ENCODE results near the gene MEAF6. TPM values are rescaled to one million over a fixed set of nuclear protein-coding genes. Genes with fewer than 3 reads are reported as not detected.

MEAF6 gene
- total RNA-seq, 1 experiment from 2014 or later: 72.0 TPM

GRCh38 chr1:37481289-37482003 is 33.1 kb downstream of the MEAF6 start:
- TF ChIP-seq CTCF (IDR thresholded peaks at IDR 0.05; ENCODE audit: unreplicated experiment): no peak
- ChIA-PET POLR2A (interaction anchor here (0.7 to 1.5 kb wide), 4 partner anchors 10 to 508 kb away, joined by 3 to 4 read pairs (median 4); partner anchors contain the start of gene SF3A3), CTCF (interaction anchor here (0.6 to 1.5 kb wide), 3 partner anchors 15 to 1113 kb away, joined by 3 to 6 read pairs (median 5); no protein-coding TSS in a partner anchor)
- H3K27ac Mint-ChIP-seq (ENCODE audit: low read depth, unreplicated experiment): peak overlapping the region; percentile 84
- peak; percentile 18 for DNase-seq (ENCODE audit: unreplicated experiment)
- intact Hi-C loops (cut with micrococcal nuclease): no loop called here
- H3K36me3 Mint-ChIP-seq (ENCODE audit: insufficient read depth, unreplicated experiment): peaks cover 94% of the 10 kb centered on the region
- H3K27me3 Mint-ChIP-seq (ENCODE audit: insufficient read depth, unreplicated experiment): no peaks in the 10 kb centered on the region
- peaks cover 34% of the 10 kb centered on the region for H3K4me1 Mint-ChIP-seq (ENCODE audit: insufficient read depth, unreplicated experiment)
- H3K9me3 Mint-ChIP-seq (ENCODE audit: unreplicated experiment): no peaks in the 10 kb centered on the region
- H3K4me3 Mint-ChIP-seq (ENCODE audit: unreplicated experiment): no peak overlapping the region
- BruUV-seq (replicated peaks): no TSS peak

- intact Hi-C loops (cut with micrococcal nuclease): no loop called here
- Mint-ChIP-seq H3K36me3 (ENCODE audit: insufficient read depth, unreplicated experiment) (peaks cover 98% of the 10 kb centered on the region), H3K9me3 (ENCODE audit: unreplicated experiment) (no peaks in the 10 kb centered on the region), H3K27me3 (ENCODE audit: insufficient read depth, unreplicated experiment) (no peaks in the 10 kb centered on the region), H3K4me3 (ENCODE audit: unreplicated experiment) (peak overlapping the region; percentile 89), H3K27ac (ENCODE audit: low read depth, unreplicated experiment) (peak overlapping the region; percentile 93), H3K4me1 (ENCODE audit: insufficient read depth, unreplicated experiment) (peaks cover 39% of the 10 kb centered on the region)
- no TSS peak for BruUV-seq (replicated peaks)
- CTCF ChIA-PET: interaction anchor here (0.6 to 1.5 kb wide), 2 partner anchors 27 to 1112 kb away, joined by 3 to 6 read pairs; no protein-coding TSS in a partner anchor
- peak; percentile 6 for DNase-seq (ENCODE audit: unreplicated experiment)
- POLR2A ChIA-PET: interaction anchor here (0.7 to 1.2 kb wide), 3 partner anchors 15 to 509 kb away, joined by 3 to 4 read pairs (median 4); partner anchors contain the start of gene SF3A3
- no peak for TF ChIP-seq CTCF (IDR thresholded peaks at IDR 0.05; ENCODE audit: unreplicated experiment)
Measured at GRCh38 chr1:37480581-37481288, 33.8 kb downstream of the MEAF6 start.

- H3K9me3 Mint-ChIP-seq (ENCODE audit: unreplicated experiment): no peaks in the 10 kb centered on the region
- peaks cover 39% of the 10 kb centered on the region for H3K4me1 Mint-ChIP-seq (ENCODE audit: insufficient read depth, unreplicated experiment)
Measured at GRCh38 chr1:37480125-37480466, 34.5 kb downstream of the MEAF6 start.

More at GRCh38 chr1:37480125-37480466, 34.5 kb downstream of the MEAF6 start:
- no peak for DNase-seq (ENCODE audit: unreplicated experiment)
- Mint-ChIP-seq H3K27me3 (ENCODE audit: insufficient read depth, unreplicated experiment) (no peaks in the 10 kb centered on the region), H3K4me3 (ENCODE audit: unreplicated experiment) (peak overlapping the region; percentile 89), H3K27ac (ENCODE audit: low read depth, unreplicated experiment) (peak overlapping the region; percentile 93), H3K36me3 (ENCODE audit: insufficient read depth, unreplicated experiment) (peaks cover 98% of the 10 kb centered on the region)
- intact Hi-C loops (cut with micrococcal nuclease): no loop called here
- CTCF ChIA-PET: interaction anchor here (2.4 kb wide), 1 partner anchor 25 kb away, joined by 19 read pairs; no protein-coding TSS in a partner anchor
- BruUV-seq (replicated peaks): TSS peak; percentile 0
- POLR2A ChIA-PET: interaction anchor here (0.7 to 10.2 kb wide), 16 partner anchors 6 to 1016 kb away, joined by 3 to 159 read pairs (median 6); partner anchors contain the start of genes C1orf122, GNL2, MEAF6 and MRPS15
- no peak for TF ChIP-seq CTCF (IDR thresholded peaks at IDR 0.05; ENCODE audit: unreplicated experiment)
